GM12873 (cell line): ENCODE results near the gene LTK.
A peak's percentile ranks its signal among the peaks of the same experiment; 100 is the strongest.

ENCODE experiments used
- TF ChIP-seq, protein P1 (sequence below): IDR thresholded peaks from 2 replicates; pipeline ENCODE4 v1.5.1; 2012; ENCODE audit warnings: low read depth, mild to moderate bottlenecking, moderate library complexity, low read length, control low read depth; ENCODE audit not compliant: insufficient read depth; ENCODE audit errors: missing control alignments

Gene LTK

DNA sequence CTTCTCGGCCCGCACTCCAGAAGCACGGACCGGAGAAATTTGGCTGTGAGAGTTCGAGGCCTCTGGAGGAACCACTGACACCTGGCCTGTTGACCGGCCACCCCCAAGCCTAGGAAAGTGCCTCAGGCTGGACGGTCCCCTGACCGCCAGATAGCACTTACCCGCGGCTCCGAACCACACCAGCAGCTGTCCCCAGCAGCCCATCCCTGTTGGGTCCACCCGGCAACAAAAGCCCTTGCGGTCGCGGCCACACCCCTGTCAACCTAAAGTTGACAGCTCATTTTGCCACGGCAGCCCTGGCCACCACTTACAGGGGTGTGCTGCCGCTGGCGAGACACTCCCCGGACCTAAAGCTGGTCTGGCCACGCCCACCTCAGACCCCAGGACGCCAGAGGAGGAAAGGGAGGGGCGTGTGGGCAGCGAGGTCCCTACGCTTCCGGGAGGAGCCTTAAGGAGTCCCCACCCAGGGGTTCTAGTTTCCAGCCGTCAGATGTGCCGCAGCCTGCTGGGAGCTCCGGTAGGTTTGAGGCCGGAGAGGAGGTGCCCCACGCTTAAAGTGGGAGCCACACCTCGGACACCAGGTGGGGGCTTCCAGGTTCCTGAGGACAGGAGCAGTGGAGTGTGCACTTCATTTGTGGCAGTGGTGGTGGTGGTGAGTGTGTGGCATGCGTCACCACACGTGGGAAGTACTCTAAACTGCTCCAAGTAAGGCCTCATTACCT, at the start of gene LTK:
TSS of gene LTK (minus strand) at position 322 of the 722 bp plus-strand sequence. CDS start at position 204, 118 bp downstream.
- TF ChIP-seq, protein P1, sequence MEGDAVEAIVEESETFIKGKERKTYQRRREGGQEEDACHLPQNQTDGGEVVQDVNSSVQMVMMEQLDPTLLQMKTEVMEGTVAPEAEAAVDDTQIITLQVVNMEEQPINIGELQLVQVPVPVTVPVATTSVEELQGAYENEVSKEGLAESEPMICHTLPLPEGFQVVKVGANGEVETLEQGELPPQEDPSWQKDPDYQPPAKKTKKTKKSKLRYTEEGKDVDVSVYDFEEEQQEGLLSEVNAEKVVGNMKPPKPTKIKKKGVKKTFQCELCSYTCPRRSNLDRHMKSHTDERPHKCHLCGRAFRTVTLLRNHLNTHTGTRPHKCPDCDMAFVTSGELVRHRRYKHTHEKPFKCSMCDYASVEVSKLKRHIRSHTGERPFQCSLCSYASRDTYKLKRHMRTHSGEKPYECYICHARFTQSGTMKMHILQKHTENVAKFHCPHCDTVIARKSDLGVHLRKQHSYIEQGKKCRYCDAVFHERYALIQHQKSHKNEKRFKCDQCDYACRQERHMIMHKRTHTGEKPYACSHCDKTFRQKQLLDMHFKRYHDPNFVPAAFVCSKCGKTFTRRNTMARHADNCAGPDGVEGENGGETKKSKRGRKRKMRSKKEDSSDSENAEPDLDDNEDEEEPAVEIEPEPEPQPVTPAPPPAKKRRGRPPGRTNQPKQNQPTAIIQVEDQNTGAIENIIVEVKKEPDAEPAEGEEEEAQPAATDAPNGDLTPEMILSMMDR, result no peak

DNA sequence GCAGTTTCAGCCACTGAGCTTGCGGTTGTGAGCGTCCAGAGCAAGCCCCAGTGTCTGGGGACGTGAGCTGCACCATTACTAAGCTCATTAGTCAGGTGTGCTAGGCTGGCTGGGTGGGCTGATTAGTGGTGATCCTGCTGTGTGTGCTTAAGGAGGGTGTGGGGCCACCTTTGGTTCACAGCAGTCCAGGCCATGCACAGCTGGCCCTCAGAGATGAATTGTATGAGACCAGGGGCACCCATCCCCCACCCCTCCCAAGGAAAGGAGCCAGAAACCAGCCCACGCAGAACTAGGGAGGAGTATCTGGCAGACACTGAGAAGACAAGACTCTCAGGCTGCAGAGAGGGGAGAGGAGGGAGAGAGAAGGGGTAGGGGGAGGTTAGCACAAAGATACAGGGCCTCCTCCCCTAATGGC, 49.2 kb upstream of the LTK start:
- TF ChIP-seq, protein P1, result no peak

DNA sequence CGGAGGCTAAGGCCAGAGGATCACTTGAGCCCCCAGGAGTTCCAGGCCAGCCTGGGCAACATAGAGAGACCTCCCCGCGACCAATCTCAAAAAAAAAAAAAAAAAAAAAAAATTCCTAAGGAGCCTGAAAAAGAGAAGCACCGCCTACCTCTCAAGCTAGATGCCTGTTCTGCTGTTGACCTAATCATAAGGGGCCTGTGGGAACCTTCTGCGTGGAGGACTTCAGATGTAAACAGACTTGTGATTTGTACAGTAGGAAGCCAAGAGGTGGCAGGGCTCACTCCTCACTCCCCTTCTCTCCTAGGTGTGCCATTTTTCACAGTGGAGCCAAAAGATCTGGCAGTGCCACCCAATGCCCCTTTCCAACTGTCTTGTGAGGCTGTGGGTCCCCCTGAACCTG, 48.6 kb upstream of the LTK start:
- TF ChIP-seq, protein P1, result no peak

DNA sequence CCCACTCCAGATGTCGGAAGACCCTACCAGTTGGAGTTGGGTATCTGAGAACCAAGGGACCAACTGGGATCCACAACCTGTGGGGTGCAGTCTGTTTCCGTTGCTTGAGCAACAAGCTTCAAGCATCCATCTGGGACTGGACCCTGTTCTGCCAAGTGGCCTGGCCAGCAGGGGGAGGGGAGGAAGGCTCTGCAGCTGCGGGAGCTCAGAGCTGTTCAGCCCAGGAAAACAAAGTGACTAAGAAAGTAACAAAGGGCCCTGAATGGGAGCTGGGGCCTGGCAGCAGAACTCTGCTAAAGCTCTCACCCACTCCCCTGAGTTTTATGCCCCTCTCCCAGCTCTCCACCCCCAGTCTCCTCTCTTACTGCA, 48.1 kb upstream of the LTK start:
- TF ChIP-seq, protein P1, result peak; percentile 6

DNA sequence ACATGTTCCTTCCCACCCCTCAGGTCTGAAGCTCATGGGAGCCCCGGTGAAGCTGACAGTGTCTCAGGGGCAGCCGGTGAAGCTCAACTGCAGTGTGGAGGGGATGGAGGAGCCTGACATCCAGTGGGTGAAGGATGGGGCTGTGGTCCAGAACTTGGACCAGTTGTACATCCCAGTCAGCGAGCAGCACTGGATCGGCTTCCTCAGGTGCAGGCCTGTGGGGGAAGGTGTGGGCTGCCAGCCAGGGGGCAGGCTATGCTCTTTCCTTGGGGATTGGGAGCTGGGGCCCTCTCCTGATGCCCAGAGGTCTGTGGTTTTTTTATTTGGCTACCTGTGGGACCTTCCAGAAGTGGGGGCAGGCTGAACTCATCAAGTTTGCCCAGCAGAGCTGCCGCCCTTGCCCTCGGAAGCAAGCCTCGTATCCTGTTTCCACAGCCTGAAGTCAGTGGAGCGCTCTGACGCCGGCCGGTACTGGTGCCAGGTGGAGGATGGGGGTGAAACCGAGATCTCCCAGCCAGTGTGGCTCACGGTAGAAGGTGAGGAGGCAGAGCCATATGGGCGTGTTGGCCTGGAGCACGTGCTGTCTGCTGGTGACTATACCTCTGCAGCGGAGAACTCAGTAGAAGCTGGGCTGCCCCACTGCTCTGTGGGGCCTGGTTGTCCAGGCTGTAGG, 47.6 kb upstream of the LTK start:
- TF ChIP-seq, protein P1, result no peak

DNA sequence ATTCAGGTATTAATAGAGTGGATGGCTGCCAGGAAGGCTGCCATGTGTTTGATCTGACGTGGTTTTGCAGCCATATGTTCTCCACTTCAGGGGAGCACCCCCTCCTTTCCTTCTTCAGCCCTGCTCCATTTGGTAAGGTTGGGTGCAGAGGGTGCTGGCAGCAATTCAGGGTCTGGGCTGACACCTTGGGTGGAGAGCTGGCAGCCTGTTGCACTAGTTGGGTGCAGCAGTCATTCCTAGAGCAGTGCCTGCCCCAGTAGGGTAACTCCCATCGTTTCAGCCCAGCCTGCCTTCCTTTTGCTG, 46.9 kb upstream of the LTK start:
- TF ChIP-seq, protein P1, result no peak

DNA sequence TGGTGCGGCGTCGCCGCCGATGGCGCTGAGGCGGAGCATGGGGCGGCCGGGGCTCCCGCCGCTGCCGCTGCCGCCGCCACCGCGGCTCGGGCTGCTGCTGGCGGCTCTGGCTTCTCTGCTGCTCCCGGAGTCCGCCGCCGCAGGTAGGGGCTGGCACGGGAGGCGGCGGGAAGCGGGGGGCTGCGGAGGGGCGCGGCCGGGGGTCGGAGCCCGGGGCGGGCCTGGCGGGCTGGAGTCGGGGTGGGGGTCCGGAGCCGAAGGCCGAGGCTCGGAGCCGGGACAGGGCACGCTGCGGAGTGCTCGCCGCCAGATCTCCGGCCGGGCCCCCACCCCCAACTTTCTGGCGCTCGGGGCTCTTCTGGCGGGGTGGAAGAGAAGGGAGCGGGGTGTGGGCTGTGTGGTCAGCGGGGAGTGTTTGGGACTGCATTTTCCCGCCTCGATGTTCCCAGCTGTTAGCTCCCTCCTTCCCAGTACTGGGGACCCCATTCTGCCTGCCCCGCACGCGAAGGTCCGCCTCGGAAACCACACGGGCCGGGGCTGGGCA, 45.7 kb upstream of the LTK start:
- TF ChIP-seq, protein P1, result no peak
